Midbrain (tissue), 1 donor: ENCODE measurements around the gene LAMA5.

Source experiments
- DNase-seq: peaks from one replicate; lab custom pipeline; 2025; lab: John Stamatoyannopoulos, UW

The LAMA5 gene

GRCh38 chr20:62286493-62287064 is 80.5 kb downstream of the LAMA5 start:
- no peak for DNase-seq

DNA sequence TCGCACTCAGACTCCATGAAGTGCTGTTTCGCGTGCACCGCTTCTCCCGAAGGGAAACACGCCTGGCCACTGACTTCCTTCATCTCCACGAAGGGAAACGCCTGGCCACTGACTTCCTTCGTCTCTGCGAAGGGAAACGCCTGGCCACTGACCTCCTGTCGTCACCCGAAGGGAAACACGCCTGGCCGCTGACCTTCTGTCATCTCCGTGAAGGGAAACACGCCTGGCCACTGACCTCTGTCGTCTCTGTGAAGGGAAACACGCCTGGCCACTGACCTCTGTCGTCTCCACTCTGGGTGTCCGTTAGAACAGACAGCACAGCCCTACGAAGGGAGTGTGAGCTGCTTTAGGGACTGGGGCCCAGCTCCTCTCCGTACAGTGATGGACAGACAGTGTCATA is 81.4 kb downstream of the LAMA5 start:
- no peak for DNase-seq

DNA sequence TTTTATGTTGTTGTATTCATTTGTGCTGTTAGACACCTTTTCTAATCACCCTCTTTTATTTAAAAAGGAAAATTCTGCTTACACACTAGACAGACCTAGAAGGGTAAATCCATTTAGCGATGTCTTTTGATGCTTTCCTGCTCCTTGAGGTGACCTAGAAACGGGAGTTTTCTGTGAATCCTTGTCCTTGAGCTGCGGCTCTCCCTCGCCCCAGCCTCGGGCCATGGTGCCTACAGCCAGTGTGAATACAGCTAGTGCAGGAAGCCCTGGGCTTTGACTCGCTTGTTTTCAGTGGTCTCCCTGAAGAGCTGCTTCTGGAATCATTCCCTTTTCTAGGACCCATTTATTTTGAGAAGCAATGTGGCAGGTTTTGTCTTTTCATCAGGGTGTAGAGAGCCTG is 82.0 kb downstream of the LAMA5 start:
- no peak for DNase-seq

DNA sequence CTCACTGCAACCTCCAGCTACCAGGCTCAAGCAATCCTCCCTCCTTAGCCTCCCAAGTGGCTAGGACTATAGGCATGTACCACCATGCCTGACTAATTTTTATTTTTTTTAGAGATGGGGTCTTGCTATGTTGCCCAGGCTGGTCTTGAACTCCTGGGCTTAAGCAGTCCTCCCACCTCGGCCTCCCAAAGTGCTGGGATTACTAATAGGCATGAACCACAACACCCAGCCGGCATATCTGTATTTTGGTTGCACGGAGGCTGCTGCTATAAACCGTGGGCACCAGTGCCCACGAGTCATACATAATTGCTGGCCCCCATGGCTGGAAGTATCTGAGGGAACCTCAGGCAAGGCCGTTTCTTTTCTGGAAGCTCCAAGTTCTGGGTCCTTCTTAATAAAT is 82.7 kb downstream of the LAMA5 start:
- DNase-seq, result no peak

DNA sequence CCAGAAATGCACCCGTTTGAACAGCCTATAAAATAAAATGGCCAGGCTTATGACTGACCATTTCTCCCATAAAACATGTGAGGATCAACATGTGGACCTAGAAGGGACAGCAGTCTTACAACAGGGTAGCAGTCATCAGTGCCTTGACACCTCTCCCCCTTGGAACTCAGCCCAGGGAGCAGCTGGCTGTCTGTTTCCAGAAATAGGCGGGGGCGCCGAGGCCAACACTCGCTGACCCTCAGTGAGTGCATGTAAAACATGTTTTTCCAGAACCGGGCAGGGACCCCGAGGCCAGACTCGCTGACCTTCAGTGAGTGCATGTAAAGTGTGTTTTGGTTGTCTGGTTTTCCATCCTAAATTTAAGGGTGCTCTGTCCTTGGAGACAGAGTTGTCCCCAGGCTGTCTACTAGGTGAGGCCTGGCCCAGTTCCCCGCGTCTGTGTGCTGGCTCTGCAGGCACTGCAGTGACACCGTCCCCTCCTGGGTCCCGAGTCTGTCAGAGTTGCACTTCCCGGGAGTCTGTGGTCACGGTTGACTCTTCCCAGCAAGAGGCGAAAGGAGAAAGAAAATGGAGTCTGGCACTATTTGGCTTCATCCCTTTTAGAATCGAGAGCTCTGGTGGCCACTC is 84.1 kb downstream of the LAMA5 start:
- no peak for DNase-seq

DNA sequence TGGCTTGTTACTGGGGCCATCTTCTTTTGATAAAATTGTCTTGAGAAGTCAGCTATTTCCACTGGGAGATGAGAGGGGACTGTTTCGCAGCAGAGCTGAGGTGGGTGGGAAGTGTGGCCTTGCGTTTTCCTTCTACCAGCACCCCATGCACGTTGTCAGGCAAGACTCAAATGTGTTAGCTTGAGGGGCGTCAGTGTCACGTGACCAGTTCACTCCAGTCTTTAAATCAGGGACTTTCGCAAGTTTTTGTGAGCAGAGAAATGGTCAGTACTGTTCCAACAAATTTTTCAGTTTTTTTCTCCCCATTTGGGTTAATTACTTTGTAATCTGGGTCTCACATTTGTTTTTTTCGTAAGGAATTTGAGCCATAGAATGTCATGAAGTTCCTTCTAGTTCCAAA is 85.0 kb downstream of the LAMA5 start:
- no peak for DNase-seq

- DNase-seq, result no peak
These were observed 85.8 kb downstream of the LAMA5 start for GRCh38 chr20:62281161-62281933.

GRCh38 chr20:62280303-62280702 is 86.8 kb downstream of the LAMA5 start:
- DNase-seq, result no peak

GRCh38 chr20:62277253-62277652 is 89.9 kb downstream of the LAMA5 start:
- DNase-seq, result no peak

DNA sequence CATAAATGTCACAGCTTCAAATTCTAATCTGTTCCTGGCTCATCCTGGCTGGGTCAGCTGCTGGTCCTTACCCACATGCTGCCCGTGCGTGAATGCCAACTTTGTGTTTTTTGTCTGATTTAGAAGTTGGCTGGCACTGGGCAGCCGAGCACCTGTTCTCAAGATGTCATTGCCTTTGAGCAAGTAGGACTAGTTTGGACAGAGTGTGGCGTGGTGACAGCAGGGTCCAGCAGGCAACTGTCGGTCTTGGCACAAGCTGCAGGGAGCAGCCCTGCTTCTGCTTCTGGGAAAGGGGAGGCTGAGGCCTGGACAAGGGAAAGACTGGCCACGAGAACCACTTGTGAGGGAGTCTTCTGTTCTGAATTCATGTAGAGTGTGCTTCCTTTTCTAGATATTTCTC is 90.7 kb downstream of the LAMA5 start:
- DNase-seq, result peak; percentile 35

GRCh38 chr20:62275219-62275618 is 91.9 kb downstream of the LAMA5 start:
- DNase-seq, result no peak

- DNase-seq, result no peak
These were observed 92.7 kb downstream of the LAMA5 start for GRCh38 chr20:62274332-62274950.

DNA sequence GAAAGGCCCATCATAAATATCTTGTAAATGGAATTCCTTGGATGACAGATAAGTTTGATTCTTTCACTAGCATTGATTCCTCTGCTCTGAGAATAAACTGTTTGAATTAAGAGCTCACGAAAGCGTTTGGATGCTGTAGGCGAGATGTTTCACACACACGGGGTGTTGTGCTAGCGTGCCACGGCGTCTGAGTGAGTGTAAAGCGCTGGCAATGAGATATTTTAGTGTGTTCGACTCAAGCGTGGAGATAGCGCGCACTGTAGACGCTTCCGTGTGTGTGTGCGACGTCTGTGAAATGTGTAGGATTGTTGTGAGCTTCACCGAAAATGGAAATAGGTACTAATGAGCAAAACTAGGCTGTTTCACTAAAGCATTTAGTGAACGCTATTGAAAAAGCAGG is 93.7 kb downstream of the LAMA5 start:
- DNase-seq, result no peak

GRCh38 chr20:62272200-62272599 is 94.9 kb downstream of the LAMA5 start:
- no peak for DNase-seq

GRCh38 chr20:62269871-62270270 is 97.2 kb downstream of the LAMA5 start:
- DNase-seq, result no peak

DNA sequence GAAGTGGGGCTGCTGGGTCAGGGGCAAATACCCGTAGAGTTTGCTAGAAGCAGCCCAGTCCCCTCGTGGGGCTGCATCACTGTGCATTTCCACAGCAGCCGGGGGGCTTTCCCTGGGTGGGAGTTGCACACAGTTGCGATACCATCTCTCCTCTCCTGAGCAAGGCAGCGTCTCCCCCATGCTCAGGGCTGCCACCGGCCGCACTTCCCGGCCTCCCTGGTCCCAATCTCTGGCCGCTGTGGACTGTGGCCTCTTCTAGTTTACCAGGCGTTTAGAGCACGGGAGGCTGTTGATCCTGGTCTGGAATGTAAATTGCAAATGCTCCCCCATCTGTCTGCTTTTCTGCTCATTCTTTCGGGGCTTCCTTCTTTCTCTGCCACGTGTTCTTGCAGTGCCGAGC is 97.7 kb downstream of the LAMA5 start:
- no peak for DNase-seq

- DNase-seq, result no peak
These were observed 98.7 kb downstream of the LAMA5 start for GRCh38 chr20:62268228-62268900.

GRCh38 chr20:62267543-62267942 is 99.6 kb downstream of the LAMA5 start:
- no peak for DNase-seq

- no peak for DNase-seq
These were observed 100.3 kb downstream of the LAMA5 start for GRCh38 chr20:62266851-62267250.

- DNase-seq, result no peak
These were observed 100.8 kb downstream of the LAMA5 start for GRCh38 chr20:62266340-62266739.

DNA sequence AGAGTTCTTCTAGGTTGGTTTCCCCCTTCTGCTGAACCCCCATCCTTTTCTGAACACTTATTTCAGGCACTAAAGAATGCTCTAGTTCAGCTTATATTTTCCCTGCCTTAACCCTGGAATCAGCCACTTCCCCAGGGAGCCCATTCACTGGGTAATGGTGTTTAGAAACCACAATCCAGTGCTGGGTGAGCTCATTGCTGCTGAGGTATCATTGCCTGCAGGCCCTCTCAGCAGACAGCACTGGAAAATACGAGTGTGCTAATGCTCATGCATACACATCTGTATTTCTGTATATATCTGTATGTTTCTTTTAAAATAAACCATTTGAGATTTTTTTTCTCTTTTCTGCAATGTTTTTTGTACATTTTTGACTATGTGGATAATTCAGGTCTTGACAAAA is 101.7 kb downstream of the LAMA5 start:
- no peak for DNase-seq

GRCh38 chr20:62263396-62263795 is 103.7 kb downstream of the LAMA5 start:
- no peak for DNase-seq
